ENCODE results near the gene PTRHD1. TPM values are rescaled to one million over a fixed set of nuclear protein-coding genes. Genes with fewer than 3 reads are reported as not detected.
"Not testable (repeated sequence)": the region's sequence is repeated elsewhere in the genome, so short reads cannot be mapped to it uniquely, and the experiment has no call there.

Gene PTRHD1
- total RNA-seq, 1 donor from 2014 or later: 25.9 TPM

DNA sequence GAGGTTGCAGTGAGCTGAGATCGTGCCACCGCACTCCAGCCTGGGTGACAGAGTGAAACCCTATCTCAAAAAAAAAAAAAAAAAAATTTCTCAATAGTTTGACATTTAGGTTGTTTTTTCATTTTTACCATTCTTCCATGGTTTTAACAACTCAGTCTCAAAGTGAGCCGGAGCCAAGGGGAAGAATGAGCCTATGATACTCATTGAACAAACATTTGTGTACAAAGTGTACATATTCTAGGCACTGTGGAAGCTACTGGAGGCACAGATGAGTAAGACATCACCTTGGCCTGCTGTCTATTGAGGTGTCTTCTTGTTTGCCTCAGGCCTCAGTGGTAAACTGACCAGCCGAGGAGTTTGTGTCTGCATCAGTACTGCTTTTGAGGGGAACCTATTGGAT, 22.0 kb upstream of the PTRHD1 start:
- Mint-ChIP-seq H3K9me3 (no peaks in the 10 kb centered on the region), H3K27ac (no peak overlapping the region), H3K4me1 (ENCODE audit: low read depth) (peaks cover 8% of the 10 kb centered on the region), H3K36me3 (ENCODE audit: low read depth) (peaks cover 80% of the 10 kb centered on the region), H3K27me3 (ENCODE audit: low read depth) (no peaks in the 10 kb centered on the region), H3K4me3 (ENCODE audit: low read depth) (no peak overlapping the region)
- no peak for DNase-seq (ENCODE audit: low spot score)
- intact Hi-C loops (cut with micrococcal nuclease): no loop called here

DNA sequence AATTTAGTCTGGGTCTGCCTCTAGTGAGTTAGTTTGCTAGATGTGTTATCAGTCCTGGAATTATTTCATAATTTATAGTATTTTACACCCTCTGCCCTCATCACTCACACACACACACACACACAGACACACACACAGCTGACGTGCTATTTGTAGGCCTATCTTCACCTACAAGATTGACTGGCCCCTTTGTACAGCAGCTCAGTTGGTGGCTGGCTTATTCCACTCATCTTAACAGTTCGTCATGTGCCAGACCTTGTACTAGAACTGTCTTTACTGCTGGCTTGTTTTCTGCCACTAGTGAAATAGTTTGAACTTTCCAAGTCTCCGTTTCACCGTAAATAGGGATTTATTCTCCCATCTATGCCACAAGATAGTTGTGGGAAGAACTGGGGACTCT, 21.3 kb upstream of the PTRHD1 start:
- H3K9me3 Mint-ChIP-seq: no peaks in the 10 kb centered on the region
- intact Hi-C loops (cut with micrococcal nuclease): no loop called here
- DNase-seq (ENCODE audit: low spot score): no peak
- no peaks in the 10 kb centered on the region for H3K27me3 Mint-ChIP-seq (ENCODE audit: low read depth)
- no peak overlapping the region for H3K4me3 Mint-ChIP-seq (ENCODE audit: low read depth)
- H3K36me3 Mint-ChIP-seq (ENCODE audit: low read depth): peaks cover 77% of the 10 kb centered on the region
- H3K27ac Mint-ChIP-seq: no peak overlapping the region
- peaks cover 8% of the 10 kb centered on the region for H3K4me1 Mint-ChIP-seq (ENCODE audit: low read depth)

DNA sequence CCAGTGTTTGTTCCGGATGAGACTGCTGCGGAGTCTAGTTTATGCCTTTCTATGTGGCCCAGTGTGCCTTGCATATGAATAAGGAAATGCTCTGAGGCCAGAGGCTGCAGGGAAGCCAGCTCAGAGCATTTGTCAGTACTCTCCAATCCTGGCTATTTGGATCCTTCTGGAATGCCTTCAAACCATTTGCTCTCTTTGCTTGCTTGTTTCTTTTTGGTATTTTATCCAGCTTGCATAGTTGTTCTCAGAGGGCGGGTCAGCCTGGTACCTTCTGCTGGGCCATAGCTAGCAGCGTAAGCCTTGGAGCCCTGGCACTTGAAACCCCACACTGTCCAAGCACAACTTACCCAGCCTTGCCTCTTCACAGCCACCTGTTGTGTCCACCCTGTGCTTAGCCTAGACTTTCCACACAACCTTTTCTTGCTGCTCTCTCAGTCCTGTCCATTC, 20.5 kb upstream of the PTRHD1 start:
- DNase-seq (ENCODE audit: low spot score): no peak
- H3K4me3 Mint-ChIP-seq (ENCODE audit: low read depth): no peak overlapping the region
- H3K27ac Mint-ChIP-seq: no peak overlapping the region
- intact Hi-C loops (cut with micrococcal nuclease): no loop called here
- no peaks in the 10 kb centered on the region for H3K9me3 Mint-ChIP-seq
- no peaks in the 10 kb centered on the region for H3K27me3 Mint-ChIP-seq (ENCODE audit: low read depth)
- H3K36me3 Mint-ChIP-seq (ENCODE audit: low read depth): peaks cover 74% of the 10 kb centered on the region
- H3K4me1 Mint-ChIP-seq (ENCODE audit: low read depth): peaks cover 9% of the 10 kb centered on the region

DNA sequence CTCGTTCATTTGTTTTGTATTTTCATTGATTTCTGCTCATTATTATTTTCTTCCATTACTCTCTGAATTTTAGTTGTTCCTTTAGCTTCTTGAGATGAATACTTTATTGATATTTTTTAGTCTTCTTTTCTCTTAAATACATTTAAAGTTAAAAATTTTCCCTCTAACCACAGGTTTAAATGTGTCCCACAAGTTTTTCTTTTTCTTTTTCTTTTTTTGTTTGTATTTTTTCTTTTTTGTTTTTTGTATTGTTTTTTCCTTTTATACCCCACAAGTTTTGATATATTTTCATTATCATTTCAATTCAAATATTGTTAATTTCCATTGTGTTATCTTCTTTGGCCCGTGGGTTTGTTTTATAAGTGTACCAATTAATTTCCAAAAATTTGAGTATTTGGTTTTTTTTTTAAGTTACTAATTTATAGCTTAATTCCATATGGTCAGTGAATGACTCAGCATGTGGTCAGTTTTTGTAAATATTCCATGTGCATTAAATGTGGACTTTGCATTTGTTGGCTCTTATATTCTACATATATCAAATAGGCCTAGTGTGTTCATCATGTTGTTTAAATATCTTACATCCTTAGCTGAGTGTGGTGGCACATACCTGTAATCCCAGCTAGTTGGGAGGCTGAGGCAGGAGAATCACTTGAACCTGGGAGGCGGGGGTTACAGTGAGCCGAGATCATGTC, 16.3 kb upstream of the PTRHD1 start:
- Mint-ChIP-seq H3K4me3 (ENCODE audit: low read depth) (no peak overlapping the region), H3K4me1 (ENCODE audit: low read depth) (peaks cover 22% of the 10 kb centered on the region), H3K36me3 (ENCODE audit: low read depth) (peaks cover 65% of the 10 kb centered on the region), H3K27ac (no peak overlapping the region), H3K9me3 (no peaks in the 10 kb centered on the region), H3K27me3 (ENCODE audit: low read depth) (no peaks in the 10 kb centered on the region)
- DNase-seq (ENCODE audit: low spot score): no peak
- intact Hi-C loops (cut with micrococcal nuclease): no loop called here

DNA sequence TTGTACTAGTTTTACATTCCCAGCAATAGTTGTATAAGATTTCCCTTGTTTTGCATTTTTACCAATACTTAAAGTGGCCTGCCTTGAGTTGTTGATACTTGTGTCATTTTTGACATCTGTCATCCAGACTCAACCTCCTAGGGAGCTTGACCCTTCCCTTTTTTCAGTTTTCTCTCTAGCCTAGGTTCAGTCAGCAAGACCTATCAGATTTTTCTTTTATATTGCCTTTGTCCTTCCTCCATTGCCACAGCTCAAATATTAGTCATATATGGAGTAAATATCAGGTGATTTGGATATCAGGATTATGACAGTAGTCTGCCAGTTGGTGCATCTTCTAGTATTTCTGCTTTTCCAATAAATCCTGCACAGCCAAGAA, 13.5 kb upstream of the PTRHD1 start:
- intact Hi-C loops (cut with micrococcal nuclease): no loop called here
- Mint-ChIP-seq H3K27me3 (ENCODE audit: low read depth) (no peaks in the 10 kb centered on the region), H3K27ac (peak overlapping the region; percentile 66), H3K9me3 (no peaks in the 10 kb centered on the region), H3K4me3 (ENCODE audit: low read depth) (no peak overlapping the region), H3K36me3 (ENCODE audit: low read depth) (peaks cover 56% of the 10 kb centered on the region), H3K4me1 (ENCODE audit: low read depth) (peaks cover 29% of the 10 kb centered on the region)
- DNase-seq (ENCODE audit: low spot score): no peak

DNA sequence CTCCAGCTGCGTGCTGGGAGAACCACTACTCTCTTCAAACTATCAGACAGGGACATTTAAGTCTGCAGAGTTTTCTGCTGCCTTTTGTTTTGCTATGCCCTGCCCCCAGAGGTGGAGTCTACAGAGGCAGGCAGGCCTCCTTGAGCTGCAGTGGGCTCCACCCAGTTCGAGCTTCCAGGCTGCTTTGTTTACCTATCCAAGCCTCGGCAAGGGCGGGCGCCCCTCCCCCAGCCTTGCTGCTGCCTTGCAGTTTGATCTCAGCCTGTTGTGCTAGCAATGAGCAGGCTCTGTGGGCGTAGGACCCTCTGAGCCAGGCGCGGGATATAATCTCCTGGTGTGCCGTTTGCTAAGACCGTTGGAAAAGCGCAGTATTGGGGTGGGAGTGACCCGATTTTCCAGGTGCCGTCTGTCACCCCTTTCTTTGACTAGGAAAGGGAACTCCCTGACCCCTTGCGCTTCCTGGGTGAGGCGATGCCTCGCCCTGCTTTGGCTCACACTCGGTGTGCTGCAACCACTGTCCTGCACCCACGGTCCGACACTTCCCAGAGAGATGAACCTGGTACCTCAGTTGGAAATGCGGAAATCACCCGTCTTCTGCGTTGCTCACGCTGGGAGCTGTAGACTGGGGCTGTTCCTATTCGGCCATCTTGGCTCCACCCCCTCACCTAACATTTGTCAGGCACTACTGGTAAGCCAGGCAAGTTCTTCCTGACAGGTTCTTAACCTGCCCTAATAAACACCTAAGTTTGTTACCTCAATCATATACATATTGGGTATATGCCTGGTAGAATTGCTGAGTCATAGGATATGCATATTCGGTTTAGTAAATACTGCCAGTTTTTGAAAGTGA, 12.8 kb upstream of the PTRHD1 start:
- H3K4me3 Mint-ChIP-seq (ENCODE audit: low read depth); DNase-seq (ENCODE audit: low spot score); H3K27ac Mint-ChIP-seq; H3K27me3 Mint-ChIP-seq (ENCODE audit: low read depth); H3K9me3 Mint-ChIP-seq; intact Hi-C loops (cut with micrococcal nuclease): not testable (repeated sequence)
- H3K36me3 Mint-ChIP-seq (ENCODE audit: low read depth): peaks cover 61% of the 10 kb centered on the region
- H3K4me1 Mint-ChIP-seq (ENCODE audit: low read depth): peaks cover 29% of the 10 kb centered on the region

DNA sequence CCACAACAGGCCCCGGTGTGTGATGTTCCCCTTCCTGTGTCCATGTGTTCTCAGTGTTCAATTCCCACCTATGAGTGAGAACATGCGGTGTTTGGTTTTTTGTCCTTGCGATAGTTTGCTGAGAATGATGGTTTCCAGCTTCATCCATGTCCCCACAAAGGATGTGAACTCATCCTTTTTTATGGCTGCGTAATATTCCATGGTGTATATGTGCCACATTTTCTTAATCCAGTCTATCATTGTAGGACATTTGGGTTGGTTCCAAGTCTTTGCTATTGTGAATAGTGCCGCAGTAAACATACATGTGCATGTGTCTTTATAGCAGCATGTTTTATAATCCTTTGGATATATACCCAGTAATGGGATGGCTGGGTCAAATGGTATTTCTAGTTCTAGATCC, 7.3 kb upstream of the PTRHD1 start:
- H3K4me3 Mint-ChIP-seq (ENCODE audit: low read depth); DNase-seq (ENCODE audit: low spot score); intact Hi-C loops (cut with micrococcal nuclease); H3K27ac Mint-ChIP-seq; H3K27me3 Mint-ChIP-seq (ENCODE audit: low read depth); H3K9me3 Mint-ChIP-seq: not testable (repeated sequence)
- peaks cover 82% of the 10 kb centered on the region for H3K36me3 Mint-ChIP-seq (ENCODE audit: low read depth)
- H3K4me1 Mint-ChIP-seq (ENCODE audit: low read depth): peaks cover 36% of the 10 kb centered on the region

DNA sequence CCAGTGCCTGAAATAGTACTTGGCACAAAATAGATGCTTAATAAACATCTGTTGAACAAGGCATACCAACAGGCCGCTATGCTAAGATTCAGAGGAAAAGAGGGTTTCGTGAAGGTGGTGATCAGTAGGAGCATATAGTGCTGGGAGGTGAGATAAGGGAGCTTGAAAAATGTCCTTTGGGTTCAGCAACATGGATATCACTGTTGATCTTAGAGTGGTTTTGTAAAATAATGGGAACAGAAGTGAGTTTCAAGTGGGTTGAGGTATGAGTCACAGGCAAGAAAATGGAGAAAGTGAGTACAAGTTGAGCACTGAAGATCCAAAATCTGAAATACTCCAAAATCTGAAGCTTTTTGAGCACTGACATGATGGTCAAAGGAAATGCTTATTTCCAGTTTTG, 4.5 kb upstream of the PTRHD1 start:
- peaks cover 42% of the 10 kb centered on the region for H3K4me1 Mint-ChIP-seq (ENCODE audit: low read depth)
- peaks cover 74% of the 10 kb centered on the region for H3K36me3 Mint-ChIP-seq (ENCODE audit: low read depth)
- intact Hi-C loops (cut with micrococcal nuclease): loop anchor here (10.0 kb wide), 1 partner anchor 183 kb away; no protein-coding TSS in a partner anchor
- no peak overlapping the region for H3K4me3 Mint-ChIP-seq (ENCODE audit: low read depth)
- peaks cover 3% of the 10 kb centered on the region for H3K9me3 Mint-ChIP-seq
- no peak for DNase-seq (ENCODE audit: low spot score)
- H3K27ac Mint-ChIP-seq: peak overlapping the region; percentile 51
- H3K27me3 Mint-ChIP-seq (ENCODE audit: low read depth): no peaks in the 10 kb centered on the region

DNA sequence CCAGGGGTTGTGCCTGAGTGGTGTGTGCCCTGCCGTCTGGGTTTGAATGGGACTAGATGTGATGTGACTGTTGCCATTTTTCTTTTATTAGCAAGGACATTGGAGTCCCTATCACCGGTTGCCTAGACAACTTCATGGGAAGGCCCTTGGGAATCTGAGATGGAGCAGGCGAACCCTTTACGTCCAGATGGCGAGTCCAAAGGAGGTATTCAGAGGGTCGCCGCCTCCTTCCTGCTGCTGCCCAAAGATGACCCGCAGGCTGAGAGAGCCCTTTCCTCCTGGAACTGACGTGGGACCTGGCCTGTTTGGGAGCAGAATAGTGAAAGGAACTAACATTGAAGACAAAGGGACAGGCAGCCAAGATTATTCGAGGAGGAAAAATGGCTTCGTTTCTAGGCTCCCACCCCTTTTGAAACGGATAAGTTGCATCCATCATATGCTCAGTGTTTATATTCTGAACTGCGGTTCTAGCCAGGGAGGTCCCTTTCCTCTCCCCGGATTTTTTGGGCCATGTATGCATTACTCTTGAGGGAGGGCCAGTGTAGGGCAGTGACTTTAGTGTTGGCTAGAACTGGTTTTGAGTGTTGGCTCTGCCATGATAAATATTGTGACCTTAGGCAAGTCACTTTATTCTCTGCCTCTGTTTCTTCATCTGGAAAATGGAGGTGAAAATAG, 707 bp upstream of the PTRHD1 start:
- no peaks in the 10 kb centered on the region for H3K27me3 Mint-ChIP-seq (ENCODE audit: low read depth)
- peak overlapping the region; percentile 95 for H3K4me3 Mint-ChIP-seq (ENCODE audit: low read depth)
- DNase-seq (ENCODE audit: low spot score): no peak
- peaks cover 47% of the 10 kb centered on the region for H3K36me3 Mint-ChIP-seq (ENCODE audit: low read depth)
- H3K9me3 Mint-ChIP-seq: no peaks in the 10 kb centered on the region
- peaks cover 41% of the 10 kb centered on the region for H3K4me1 Mint-ChIP-seq (ENCODE audit: low read depth)
- peak overlapping the region; percentile 99 for H3K27ac Mint-ChIP-seq
- intact Hi-C loops (cut with micrococcal nuclease): loop anchor here (1.0 to 10.0 kb wide), 6 partner anchors 32 to 303 kb away; partner anchors contain the start of genes DNAJC27 and NCOA1

DNA sequence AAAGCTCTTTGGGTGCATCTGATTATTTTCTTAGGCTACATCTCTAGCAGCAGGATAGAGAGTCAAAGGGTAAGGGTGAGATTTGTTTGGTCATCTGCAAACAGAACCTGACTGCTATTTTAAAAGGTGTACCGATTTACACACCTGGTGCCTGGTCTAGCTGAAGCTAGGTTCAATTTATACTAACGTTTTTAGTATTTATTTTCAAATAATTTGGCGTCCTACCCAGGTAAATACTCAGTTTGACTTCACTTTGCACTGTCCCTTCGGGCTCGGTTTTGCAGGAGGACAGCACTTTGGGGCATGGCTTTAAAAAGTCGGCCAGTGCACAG, 683 bp downstream of the PTRHD1 start:
- H3K27me3 Mint-ChIP-seq (ENCODE audit: low read depth): no peaks in the 10 kb centered on the region

DNA sequence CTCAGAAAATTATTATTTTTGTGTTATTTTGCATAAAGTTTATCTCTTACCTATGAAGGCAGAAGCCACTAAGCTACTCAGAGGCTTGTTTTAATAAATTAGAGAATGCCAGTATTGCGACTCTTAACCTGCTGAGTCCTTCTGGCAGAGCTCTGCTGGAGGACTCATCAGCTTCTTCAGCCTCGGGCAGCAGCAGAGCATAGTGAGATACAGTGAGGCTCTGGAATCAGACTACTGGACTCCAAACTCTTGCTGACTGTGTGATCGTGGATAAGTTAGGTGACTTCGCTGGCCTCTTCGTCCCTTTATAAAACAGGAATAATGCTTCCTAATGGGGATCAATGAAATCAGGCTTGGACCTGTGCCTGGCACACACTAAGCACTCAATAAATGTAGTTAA, 1.7 kb downstream of the PTRHD1 start:
- no peaks in the 10 kb centered on the region for H3K27me3 Mint-ChIP-seq (ENCODE audit: low read depth)
- intact Hi-C loops (cut with micrococcal nuclease): loop anchor here (5.0 to 10.0 kb wide), 2 partner anchors 177 to 181 kb away; partner anchors contain the start of gene DNAJC27
- no peak overlapping the region for H3K4me3 Mint-ChIP-seq (ENCODE audit: low read depth)
- DNase-seq (ENCODE audit: low spot score): no peak
- no peaks in the 10 kb centered on the region for H3K9me3 Mint-ChIP-seq
- H3K36me3 Mint-ChIP-seq (ENCODE audit: low read depth): peaks cover 23% of the 10 kb centered on the region
- peaks cover 21% of the 10 kb centered on the region for H3K4me1 Mint-ChIP-seq (ENCODE audit: low read depth)
- H3K27ac Mint-ChIP-seq: no peak overlapping the region

More for the DNA sequence above, 683 bp downstream of the PTRHD1 start:
- peaks cover 34% of the 10 kb centered on the region for H3K36me3 Mint-ChIP-seq (ENCODE audit: low read depth)
- H3K4me3 Mint-ChIP-seq (ENCODE audit: low read depth): peak overlapping the region; percentile 95
- no peak for DNase-seq (ENCODE audit: low spot score)
- peak overlapping the region; percentile 99 for H3K27ac Mint-ChIP-seq
- intact Hi-C loops (cut with micrococcal nuclease): loop anchor here (2.0 to 10.0 kb wide), 4 partner anchors 178 to 302 kb away; partner anchors contain the start of genes DNAJC27 and NCOA1
- H3K4me1 Mint-ChIP-seq (ENCODE audit: low read depth): peaks cover 32% of the 10 kb centered on the region
- H3K9me3 Mint-ChIP-seq: no peaks in the 10 kb centered on the region

DNA sequence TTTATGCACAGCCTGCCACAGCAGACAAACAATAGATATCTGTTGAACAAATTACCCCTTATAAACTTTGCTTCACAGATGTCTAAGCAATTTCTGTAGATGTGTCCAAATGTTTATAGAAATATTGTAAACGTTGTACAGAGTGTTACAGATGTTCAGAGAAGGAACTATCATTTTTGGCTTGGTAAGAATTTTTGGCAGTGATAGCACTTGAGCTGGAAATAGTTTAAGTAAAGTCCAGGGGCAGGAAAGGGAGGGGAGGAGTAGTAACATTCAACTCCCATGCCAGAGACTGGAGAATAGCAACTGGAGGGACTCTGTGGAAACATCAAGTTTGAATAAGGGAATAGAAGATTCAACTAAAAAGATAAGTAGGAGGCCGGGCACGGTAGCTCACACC, 4.4 kb downstream of the PTRHD1 start:
- no peak for DNase-seq (ENCODE audit: low spot score)
- intact Hi-C loops (cut with micrococcal nuclease): no loop called here
- Mint-ChIP-seq H3K27me3 (ENCODE audit: low read depth) (no peaks in the 10 kb centered on the region), H3K4me1 (ENCODE audit: low read depth) (peaks cover 7% of the 10 kb centered on the region), H3K9me3 (no peaks in the 10 kb centered on the region), H3K27ac (no peak overlapping the region), H3K4me3 (ENCODE audit: low read depth) (no peak overlapping the region), H3K36me3 (ENCODE audit: low read depth) (peaks cover 5% of the 10 kb centered on the region)

Data from activated T-helper 2 cell treated with anti-CD3 and anti-CD28 coated beads, Interferon-gamma antibody, Interleukin-2, Interleukin-4, amounts not matched to agents 10 μg/mL and 5 μg/mL and 100 μg/mL, durations not matched to agents 14 hours and 24 hours and 36 hours (primary cell).